Colonic mucosa (tissue), 4 donors: ENCODE measurements around the gene ECE2. TPM values are rescaled to one million over a fixed set of nuclear protein-coding genes. Genes with fewer than 3 reads are reported as not detected.

Source experiments
- DNase-seq: peaks from one replicate; pipeline ENCODE4 v3.0.0-alpha.2; 2020
- H3K27ac ChIP-seq: fragments of 200-600 bp; one replicate; pipeline ENCODE4 v1.8.0; 2021
- H3K27me3 ChIP-seq: fragments of 200-600 bp; one replicate; pipeline ENCODE4 v1.8.0; 2021
- H3K36me3 ChIP-seq: fragments of 200-600 bp; one replicate; pipeline ENCODE4 v1.8.0; 2021
- H3K4me1 ChIP-seq: fragments of 200-600 bp; one replicate; pipeline ENCODE4 v1.8.0; 2021; ENCODE audit warnings: mild to moderate bottlenecking
- H3K4me3 ChIP-seq: fragments of 200-600 bp; one replicate; pipeline ENCODE4 v1.8.0; 2021
- H3K9ac ChIP-seq, 2 donors: one replicate each; pipeline ENCODE4 v1.7.0; 2013; ENCODE audit warnings: control low read depth in 2 of 2, low read depth in 2 of 2, low read length in 2 of 2
- H3K9me3 ChIP-seq: fragments of 200-600 bp; one replicate; pipeline ENCODE4 v1.8.0; 2021
- intact Hi-C: fragments of 100-400 bp; cut with DNase I; formaldehyde crosslinking; loops from one replicate; pipeline ENCODE4 v1.14.1; 2022
- total RNA-seq, 2 donors: library from RNA; stranded (reverse); fragmentation: NEBNext Ultra II Directional in 1 of 2; extraction: Animal tissue kit (Norgen Biotek cat#: 25700) in 1 of 2; gene quantifications; one replicate each; pipeline ENCODE4 v1.2.1, GENCODE V29; 2021
- TF ChIP-seq, protein P1 (sequence below): fragments of 200-600 bp; IDR thresholded peaks from one replicate; pipeline ENCODE4 v1.8.0; 2022; ENCODE audit warnings: antibody characterized with exemption, mild to moderate bottlenecking
- donor health status: healthy.
- donor health status: DM: no; HTN: no; CAD: no.
- donor health status: DM: no; HTN: no; CAD: no.

Gene ECE2
- total RNA-seq, 2 donors from 2014 or later: 0.37 TPM; not detected in 1

DNA sequence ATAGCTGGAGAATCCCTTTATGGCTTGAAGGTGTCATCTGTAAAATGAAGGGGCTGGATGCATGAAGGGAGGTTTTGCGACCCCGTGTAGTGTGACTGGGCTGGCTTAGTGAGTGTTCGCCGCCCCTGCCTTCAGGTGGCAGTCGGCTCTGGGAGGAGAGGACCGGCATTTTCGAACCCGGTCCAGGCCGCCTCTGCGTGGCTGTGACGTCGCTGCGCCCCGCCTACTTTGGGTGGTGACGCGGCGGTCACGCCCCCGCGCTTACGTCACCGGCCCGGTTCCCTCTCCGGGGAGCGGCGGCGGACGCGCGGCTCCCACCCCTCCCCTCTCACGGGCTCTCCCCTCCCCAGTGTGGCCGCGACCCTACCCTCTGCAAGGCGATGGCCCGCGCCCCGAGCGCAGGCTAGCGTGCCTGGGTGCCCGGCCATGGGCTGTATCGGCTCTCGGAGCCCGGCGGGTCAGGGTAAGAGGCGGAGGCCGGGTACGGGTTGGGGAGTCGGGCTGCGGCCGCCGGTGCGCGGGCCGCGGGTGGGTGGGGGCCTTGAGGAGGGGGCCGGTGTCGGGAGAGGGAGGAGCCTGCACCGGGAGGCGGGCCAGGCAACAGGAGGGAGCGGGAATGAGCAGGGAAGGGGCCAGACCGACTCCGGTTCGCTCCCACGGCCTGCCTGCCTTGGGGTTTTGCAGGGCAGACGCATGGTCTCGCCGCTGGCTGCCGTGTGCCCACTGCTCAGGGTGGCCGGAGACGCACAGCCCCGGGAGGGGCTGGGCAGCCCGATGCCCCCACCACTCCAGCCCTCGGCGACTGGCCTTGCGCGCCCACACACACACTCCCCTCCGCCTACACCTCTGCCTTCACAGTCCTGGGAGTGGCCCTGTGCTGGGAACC lies 60.1 kb downstream of the ECE2 start:
- Histone ChIP-seq H3K27ac (peak overlapping the region; percentile 78), H3K27me3 (no peaks in the 10 kb centered on the region), H3K36me3 (peaks cover 28% of the 10 kb centered on the region), H3K4me1 (no peaks in the 10 kb centered on the region), H3K9me3 (no peaks in the 10 kb centered on the region), H3K9ac (peak overlapping the region; percentile 72 to 81), H3K4me3 (peak overlapping the region; percentile 85)
- TF ChIP-seq, protein P1, sequence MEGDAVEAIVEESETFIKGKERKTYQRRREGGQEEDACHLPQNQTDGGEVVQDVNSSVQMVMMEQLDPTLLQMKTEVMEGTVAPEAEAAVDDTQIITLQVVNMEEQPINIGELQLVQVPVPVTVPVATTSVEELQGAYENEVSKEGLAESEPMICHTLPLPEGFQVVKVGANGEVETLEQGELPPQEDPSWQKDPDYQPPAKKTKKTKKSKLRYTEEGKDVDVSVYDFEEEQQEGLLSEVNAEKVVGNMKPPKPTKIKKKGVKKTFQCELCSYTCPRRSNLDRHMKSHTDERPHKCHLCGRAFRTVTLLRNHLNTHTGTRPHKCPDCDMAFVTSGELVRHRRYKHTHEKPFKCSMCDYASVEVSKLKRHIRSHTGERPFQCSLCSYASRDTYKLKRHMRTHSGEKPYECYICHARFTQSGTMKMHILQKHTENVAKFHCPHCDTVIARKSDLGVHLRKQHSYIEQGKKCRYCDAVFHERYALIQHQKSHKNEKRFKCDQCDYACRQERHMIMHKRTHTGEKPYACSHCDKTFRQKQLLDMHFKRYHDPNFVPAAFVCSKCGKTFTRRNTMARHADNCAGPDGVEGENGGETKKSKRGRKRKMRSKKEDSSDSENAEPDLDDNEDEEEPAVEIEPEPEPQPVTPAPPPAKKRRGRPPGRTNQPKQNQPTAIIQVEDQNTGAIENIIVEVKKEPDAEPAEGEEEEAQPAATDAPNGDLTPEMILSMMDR: no peak
- peak; percentile 91 for DNase-seq
- intact Hi-C loops: no loop called here

DNA sequence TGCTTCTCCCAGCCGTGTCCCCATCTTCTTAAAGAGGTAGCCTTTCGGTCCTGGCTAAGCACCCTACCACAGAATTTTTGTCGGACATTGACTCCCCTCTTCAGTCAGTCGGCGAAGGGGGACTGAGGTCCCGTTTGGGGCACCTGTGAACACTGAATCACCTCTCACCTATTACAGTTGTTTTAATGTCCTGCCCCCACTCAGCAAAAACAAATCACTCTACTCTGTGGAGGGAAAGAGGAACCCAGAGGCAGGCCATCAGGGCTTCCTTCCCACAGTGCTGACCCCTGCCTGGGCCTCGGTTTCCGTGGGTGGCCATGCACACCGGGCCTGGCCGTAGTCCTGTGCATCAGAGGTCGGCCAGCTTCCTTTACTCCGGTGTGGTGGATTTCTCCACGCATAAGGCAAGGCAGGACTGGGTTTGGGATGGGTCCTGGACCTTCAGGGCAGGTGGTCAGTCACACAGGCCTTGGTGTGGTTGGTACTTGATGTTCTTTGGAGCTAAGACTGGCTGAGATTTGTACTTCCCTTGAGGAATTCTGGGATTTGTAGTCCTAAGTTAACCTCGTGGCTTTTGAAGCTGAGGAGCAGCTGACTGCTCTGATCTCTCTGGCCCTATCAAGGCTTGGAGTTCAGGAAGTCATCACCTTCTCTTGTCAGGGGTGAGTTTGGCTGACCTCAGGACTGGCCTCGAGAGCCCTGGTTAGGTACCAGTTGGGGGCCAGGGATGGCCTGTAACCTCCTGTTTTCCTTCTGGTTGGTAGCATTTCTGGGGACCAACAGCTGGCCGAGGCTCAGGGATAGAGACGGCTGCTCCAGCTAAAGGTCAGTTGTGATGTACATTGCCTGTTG lies 61.0 kb downstream of the ECE2 start:
- no peak for DNase-seq
- peak overlapping the region; percentile 85 for H3K4me3 ChIP-seq
- H3K9ac ChIP-seq: peak overlapping the region; percentile 72 to 81
- H3K27me3 ChIP-seq: no peaks in the 10 kb centered on the region
- TF ChIP-seq, protein P1: no peak
- no peaks in the 10 kb centered on the region for H3K4me1 ChIP-seq
- no peaks in the 10 kb centered on the region for H3K9me3 ChIP-seq
- intact Hi-C loops: no loop called here
- H3K27ac ChIP-seq: peak overlapping the region; percentile 78
- H3K36me3 ChIP-seq: peaks cover 19% of the 10 kb centered on the region

DNA sequence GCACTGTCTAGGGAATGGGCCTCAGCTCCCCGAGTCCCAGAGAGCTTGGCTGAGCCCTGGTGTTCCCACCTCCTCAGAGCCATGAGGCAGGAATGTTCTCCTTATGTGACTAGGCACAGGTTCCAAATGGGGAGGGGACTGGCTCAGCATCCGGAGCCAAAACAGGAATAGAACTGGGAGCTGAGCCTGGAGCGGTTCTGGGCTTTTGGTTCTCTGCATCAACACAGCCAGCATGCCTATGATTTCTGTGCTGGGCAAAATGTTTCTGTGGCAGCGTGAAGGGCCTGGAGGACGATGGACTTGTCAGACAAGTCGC lies 61.5 kb downstream of the ECE2 start, which contains the start of gene FAM131A:
Gene FAM131A (plus strand): TSS at position 202 of the 316 bp plus-strand sequence. CDS start 31 bp downstream, at position 233.
- TF ChIP-seq, protein P1: no peak
- Histone ChIP-seq H3K4me1 (no peaks in the 10 kb centered on the region), H3K9me3 (no peaks in the 10 kb centered on the region), H3K27ac (peak within 1 kb of the TSS; percentile 78), H3K9ac (peak within 1 kb of the TSS; percentile 72 to 81), H3K36me3 (peaks cover 13% of the 10 kb centered on the region), H3K27me3 (no peaks in the 10 kb centered on the region), H3K4me3 (peak within 1 kb of the TSS; percentile 85)
- no peak for DNase-seq
- intact Hi-C loops: no loop called here

DNA sequence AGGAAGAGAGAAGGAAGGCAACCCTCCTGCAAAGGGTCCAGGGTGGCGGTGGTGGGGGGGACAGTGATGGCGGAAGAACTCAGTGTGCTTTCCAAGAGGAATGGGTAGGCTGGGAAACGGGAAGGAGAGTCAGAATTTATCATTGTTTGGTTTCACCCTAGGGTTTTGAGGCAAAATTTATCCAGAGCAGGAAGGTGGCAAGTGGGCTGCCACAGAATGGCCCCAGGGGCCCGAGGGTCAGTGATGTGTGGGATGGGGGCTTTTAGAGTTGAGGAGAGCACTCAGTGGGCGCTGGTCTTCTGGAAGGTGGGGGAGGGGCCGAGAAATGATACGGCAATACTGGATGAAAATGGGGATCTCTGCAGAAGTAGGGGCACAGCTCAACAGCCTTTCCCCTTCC lies 62.2 kb downstream of the ECE2 start:
- TF ChIP-seq, protein P1: no peak
- H3K9me3 ChIP-seq: no peaks in the 10 kb centered on the region
- intact Hi-C loops: no loop called here
- H3K27me3 ChIP-seq: no peaks in the 10 kb centered on the region
- peak overlapping the region; percentile 78 for H3K27ac ChIP-seq
- H3K36me3 ChIP-seq: peaks cover 7% of the 10 kb centered on the region
- H3K9ac ChIP-seq: peak overlapping the region; percentile 6 to 45
- H3K4me1 ChIP-seq: no peaks in the 10 kb centered on the region
- no peak for DNase-seq
- H3K4me3 ChIP-seq: no peak overlapping the region

DNA sequence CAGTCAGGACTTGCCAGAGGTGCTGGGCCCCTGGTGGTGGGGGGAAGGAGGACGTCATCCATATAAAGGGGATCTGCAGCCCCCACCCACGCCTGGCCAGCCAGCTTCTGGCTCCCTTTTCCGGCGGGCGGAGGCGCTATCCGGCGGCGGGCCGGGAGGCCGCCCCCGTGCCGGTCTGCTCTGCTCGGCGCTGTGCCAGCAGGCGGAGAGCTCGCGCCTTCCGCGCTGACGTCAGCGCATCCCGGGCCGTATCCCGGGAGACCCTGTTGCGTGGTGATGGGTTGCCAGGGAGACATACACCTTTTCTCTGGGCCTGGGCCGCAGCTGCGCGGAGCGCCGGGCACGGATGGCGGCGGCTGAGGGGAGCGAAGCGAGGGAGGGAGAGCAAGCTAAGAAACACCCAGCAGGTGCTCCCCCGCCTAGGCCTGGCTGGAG lies 62.7 kb downstream of the ECE2 start:
- TF ChIP-seq, protein P1: no peak
- no peaks in the 10 kb centered on the region for H3K27me3 ChIP-seq
- H3K27ac ChIP-seq: peak overlapping the region; percentile 78
- H3K4me3 ChIP-seq: no peak overlapping the region
- no peaks in the 10 kb centered on the region for H3K4me1 ChIP-seq
- intact Hi-C loops: no loop called here
- H3K36me3 ChIP-seq: peaks cover 6% of the 10 kb centered on the region
- DNase-seq: no peak
- H3K9ac ChIP-seq: peak overlapping the region in 1 of 2 donors; percentile 45
- H3K9me3 ChIP-seq: no peaks in the 10 kb centered on the region
